G401 (cell line): Measurements from ENCODE around the gene KCNQ5. TPM values are rescaled to one million over a fixed set of nuclear protein-coding genes. Genes with fewer than 3 reads are reported as not detected.

Experiments
- DNase-seq: peaks from one replicate; pipeline ENCODE4 v3.0.0-alpha.2; 2015; ENCODE audit warnings: low spot score
- in situ Hi-C: cut with HindIII; loops from 2 replicates; pipeline ENCODE4 v1.10.0; 2016; ENCODE audit warnings: low sequenced_read_pairs, mixed read lengths
- total RNA-seq: library from RNA; depleted of rRNA; stranded (reverse); fragments of >200 nt; shearing (Covaris generic); gene quantifications from 2 replicates; pipeline ENCODE4 v1.2.3, GENCODE V29; 2014

KCNQ5 gene
- total RNA-seq, 1 experiment from 2014 or later = not detected

- in situ Hi-C loops = no loop called here
- no peak for DNase-seq
These were observed 14.4 kb downstream of the KCNQ5 start for GRCh38 chr6:72636215-72636614.

GRCh38 chr6:72636786-72637185, 14.9 kb downstream of the KCNQ5 start:
- in situ Hi-C loops = no loop called here
- DNase-seq = no peak

GRCh38 chr6:72639920-72640614, 18.2 kb downstream of the KCNQ5 start:
- in situ Hi-C loops = no loop called here

GRCh38 chr6:72640615-72640930, 18.7 kb downstream of the KCNQ5 start:
- in situ Hi-C loops = no loop called here

More at GRCh38 chr6:72639920-72640614, 18.2 kb downstream of the KCNQ5 start:
- DNase-seq = no peak

DNA sequence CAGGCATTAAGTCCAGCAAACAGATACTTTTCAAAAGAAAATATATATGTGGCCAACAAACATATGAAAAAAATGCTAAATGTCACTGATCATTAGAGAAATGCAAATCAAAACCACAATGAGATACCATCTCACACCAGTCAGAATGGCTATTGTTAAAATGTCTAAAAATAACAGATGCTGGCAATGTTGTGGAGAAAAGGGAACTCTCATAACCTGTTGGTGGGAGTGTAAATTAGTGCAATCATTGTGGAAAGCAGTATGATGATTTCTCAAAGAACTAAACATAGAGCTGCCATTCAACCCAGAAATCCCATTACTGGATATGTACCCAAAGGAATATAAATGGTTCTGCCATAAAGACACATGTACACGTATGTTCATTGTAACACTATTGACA, 20.6 kb downstream of the KCNQ5 start:
- no peak for DNase-seq
- in situ Hi-C loops = no loop called here

More at GRCh38 chr6:72640615-72640930, 18.7 kb downstream of the KCNQ5 start:
- no peak for DNase-seq

DNA sequence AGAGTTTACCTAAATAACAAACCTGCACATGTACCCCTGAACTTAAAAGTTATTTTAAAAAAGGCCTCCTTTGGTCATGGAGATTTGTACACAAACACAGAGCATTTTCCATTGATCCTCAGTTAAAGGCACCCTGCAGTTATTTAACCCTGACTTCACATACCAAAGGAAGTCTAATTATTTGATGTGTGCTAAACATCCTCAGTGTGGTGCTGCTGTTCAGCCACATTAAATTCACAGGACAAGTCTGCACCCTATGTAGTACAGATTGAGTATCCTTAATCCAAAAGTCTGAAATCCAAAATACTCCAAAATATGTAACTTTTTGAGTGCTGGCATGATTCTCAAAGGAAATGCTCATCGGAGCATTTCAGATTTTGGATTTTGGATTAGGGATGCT, 21.4 kb downstream of the KCNQ5 start:
- in situ Hi-C loops = no loop called here
- DNase-seq = no peak

- in situ Hi-C loops = no loop called here
- no peak for DNase-seq
These were observed 25.0 kb downstream of the KCNQ5 start for GRCh38 chr6:72646604-72647485.

- no peak for DNase-seq
- in situ Hi-C loops = no loop called here
These were observed 25.6 kb downstream of the KCNQ5 start for GRCh38 chr6:72647489-72647888.

DNA sequence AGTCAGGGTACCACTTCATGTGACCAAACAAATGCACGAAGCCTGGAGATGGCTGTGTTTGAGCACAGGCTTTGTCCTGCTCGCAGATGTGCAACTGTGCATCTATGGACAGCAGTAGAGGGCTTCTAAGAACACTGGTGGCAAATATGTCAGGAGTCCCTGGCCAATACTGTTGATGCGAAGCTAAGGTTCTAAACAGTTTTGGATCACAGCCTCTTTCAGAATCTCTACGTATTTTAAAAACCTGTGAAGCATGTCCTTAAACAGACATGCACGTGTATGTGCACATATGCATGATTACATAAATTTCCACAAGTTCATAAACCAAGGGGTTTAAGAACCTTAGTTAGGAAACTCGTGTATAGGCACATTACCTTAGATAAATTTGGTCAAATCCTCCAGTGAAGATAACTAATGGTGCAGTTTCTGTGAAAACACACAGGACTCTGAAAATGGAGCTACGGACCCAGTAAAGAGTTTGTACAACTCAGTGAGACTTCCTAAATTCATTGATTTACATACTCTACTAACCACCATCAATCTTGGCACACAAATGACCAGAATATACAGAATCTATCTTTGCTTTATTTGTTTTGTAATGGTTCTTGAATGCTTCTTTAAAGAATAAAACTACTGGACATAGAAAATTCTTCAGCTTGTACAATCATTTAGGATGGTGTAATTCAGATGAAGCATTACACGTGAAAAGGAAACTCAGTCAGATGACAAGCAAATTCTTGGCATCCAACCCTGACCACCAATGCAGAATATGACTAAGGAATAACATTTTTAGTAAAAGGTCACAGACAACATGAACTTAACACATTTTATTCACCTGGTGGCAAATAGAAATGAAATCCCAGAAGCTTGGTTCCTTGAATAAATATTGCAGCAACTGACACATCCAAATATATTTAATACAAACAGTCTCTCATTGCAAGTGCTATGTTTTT, 27.4 kb downstream of the KCNQ5 start:
- in situ Hi-C loops = no loop called here
- DNase-seq = no peak

GRCh38 chr6:72650081-72650745, 28.3 kb downstream of the KCNQ5 start:
- in situ Hi-C loops = no loop called here
- no peak for DNase-seq

DNA sequence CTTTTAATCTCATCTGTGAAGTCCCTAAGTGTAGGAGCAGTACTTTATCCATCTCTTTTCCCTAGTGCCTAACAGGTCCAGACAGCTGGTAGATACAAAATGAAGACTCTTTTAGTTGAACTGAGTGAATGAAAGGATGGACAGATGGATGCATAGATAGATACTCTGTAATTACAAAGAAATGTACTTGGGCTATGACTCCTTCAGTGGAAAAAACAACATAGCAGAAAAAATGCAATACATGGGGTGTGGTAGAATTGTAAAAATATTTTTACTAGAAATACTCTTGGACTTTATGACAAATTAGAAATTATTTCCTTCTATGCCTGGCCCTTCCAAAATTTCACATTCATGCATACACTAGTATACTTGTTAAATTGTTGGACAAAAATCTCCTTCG, 29.3 kb downstream of the KCNQ5 start:
- no peak for DNase-seq
- in situ Hi-C loops = no loop called here

DNA sequence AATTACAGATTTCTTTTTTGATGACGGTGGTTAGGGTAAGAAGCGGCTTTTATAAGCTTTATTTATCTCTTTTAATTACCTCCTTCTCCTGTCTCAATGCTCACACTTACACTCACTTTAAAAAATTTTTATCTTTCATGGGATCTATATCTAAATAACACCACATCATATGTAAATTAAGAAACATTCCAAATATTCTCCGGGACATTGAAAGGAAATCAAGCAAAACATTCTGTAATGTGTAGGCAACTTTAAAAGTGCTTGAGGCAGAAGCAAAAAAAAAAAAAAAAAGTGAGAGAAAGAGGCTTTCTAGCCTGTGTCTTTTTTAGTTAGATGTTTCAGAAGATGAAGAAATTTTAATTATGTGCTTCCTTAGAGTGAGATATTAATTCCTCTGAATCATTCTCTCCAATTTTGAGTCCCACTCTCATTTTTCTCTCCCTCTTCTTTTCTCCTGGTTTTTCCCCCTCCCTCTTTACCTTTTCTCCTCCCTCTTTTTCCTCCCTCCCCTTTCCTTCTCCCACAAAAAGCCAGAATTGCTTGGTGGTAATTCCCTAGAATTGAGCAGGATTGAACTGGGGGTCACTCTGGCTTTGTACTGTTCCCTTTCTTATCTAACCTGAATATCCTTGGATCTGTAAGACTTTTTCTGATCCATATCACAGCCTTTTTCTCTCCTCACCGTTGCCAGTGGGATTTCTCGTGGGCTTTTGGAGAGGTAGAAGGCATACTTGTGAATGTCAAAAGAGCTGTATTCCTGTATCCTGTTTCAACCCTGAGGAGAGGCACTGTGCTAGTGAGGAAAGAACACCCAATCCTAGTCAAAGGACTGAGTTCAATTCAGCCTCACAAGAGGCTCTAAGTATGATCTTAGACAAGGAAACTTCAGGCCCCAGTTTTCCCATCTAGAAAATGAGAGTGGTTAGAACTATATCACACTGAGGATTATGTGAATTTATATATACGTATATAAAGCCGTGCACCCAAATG, 30.4 kb downstream of the KCNQ5 start:
- DNase-seq = no peak
- in situ Hi-C loops = no loop called here

DNA sequence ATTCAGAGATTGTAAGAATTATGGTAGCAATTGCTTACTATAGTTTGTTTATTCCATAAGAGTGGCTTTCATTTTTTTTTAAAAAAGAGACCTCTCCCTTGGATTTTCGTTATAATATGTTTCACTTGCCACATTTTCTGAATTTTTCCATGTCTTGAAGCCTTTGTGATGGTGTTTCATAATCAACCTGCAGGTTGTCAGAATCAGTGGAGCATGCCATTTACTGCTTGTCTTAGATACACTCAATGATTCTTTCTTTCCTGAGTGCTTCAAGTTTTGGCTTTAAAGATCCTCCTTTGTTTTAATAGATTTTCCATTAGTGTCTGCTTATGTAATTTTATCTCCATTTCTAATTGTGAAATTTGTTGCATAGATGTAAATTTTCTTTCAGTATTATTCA, 31.2 kb downstream of the KCNQ5 start:
- in situ Hi-C loops = no loop called here
- DNase-seq = no peak

DNA sequence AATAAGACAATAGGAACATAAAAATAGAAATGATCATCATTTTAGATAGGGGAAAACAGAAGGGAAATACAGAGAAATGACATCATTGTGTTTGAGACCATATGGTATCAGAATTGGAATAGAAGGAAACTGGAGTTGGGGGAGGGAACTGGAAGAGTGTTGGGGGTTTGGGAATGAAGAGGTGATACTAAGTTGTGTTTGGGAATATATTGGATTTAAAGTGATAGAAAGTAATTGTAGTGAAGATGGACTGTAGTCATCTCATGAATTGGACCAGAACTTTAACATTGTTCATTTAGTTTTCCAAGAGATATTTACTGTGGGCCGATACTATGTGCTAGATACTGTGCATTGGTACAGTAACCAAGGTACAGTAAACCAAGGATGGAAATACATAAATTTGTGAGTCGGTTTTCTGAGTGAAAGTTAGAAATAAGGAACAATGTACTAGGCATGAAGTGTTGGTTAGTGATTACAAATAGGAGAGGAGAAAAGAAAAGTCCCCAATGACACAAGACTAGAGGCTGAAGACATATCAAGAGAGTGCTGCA, 32.3 kb downstream of the KCNQ5 start:
- in situ Hi-C loops = no loop called here
- DNase-seq = no peak

DNA sequence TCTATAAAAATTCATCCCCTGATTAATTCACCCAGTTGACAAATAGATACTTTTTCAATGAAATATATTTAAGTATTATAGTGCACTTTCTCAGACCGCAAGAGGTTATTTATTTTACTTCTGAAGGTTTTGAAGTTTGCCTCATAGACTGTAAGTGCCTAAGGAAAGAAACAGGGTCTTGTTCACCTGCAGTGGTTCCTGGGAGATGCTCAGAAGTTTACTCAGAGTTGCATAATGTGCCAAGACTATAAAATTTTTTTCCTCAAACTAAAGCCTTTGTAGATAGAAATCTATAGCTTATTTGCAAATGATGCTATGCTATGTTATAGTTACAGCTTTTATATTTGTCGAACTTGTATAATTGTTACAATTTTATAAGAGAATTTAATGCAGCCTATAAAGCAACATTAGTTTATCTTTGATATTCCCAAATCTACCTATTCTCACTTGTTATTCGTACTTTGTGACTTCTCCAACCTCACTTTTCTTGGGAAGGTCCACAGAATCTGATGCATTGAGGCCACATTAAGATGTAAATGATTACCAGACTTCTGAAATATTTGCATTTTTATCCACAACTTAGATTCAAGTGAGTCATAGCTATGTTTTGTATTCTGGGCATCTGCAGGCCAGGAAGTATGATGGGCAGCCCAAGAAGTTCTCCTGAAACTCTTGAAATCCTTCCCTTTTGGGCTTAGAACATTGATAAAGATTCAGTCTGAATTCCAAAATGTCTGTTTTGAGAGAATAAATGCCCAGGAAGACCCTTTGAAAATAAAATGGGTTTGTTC, 35.7 kb downstream of the KCNQ5 start:
- in situ Hi-C loops = no loop called here
- no peak for DNase-seq

DNA sequence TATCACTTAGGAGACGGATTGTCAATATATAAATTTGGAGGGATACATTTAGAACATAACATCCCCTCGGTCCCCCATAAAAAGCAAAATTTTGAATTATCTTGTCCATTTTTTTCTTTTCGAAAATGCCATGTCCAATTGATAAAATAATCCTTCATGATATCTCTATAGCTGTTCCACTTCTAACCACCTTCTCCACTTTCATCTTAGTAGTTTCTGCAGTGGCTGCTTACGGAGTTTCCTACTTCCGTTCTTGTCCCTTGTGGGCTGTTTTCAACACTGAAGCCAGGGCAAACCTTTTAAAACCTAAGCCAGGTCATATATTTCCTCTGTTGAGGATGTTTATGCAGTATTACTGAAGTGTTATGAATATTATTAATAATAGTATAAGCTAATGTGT, 37.9 kb downstream of the KCNQ5 start:
- in situ Hi-C loops = no loop called here
- no peak for DNase-seq

DNA sequence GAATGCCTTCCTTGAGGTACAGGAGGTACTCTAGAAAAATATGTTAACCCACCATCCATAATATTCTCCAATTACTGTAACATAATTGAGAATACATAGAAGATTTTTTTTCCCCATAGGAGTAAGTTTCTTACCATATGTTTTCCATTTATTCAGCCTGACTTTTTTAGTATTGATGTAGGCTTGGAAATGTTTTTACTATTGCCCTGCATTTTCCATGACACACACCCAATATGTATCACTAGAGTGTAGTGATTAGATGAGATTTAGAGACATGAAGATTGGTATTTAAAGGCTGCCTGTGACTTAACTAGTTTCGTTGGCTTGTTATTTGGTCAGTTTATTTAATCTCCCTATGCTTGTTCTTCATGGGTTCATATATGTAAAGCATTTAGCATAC, 39.5 kb downstream of the KCNQ5 start:
- in situ Hi-C loops = no loop called here
- DNase-seq = no peak
